SJCRH30 (cell line): ENCODE results near the gene PLSCR4. TPM values are rescaled to one million over a fixed set of nuclear protein-coding genes. Genes with fewer than 3 reads are reported as not detected.
"Not testable (repeated sequence)": the region's sequence is repeated elsewhere in the genome, so short reads cannot be mapped to it uniquely, and the experiment has no call there.

Experiments
- DNase-seq, 2 experiments: peaks; one replicate each; pipeline ENCODE4 v3.0.0-alpha.2; 2015 to 2020
- H3K27ac ChIP-seq: fragments of 250-450 bp; sonication (Bioruptor Pico); 2 replicates; pipeline ENCODE4 v1.5.1; 2020; ENCODE audit warnings: mild to moderate bottlenecking, moderate library complexity
- H3K27me3 ChIP-seq: fragments of 250-450 bp; sonication (Bioruptor Pico); 2 replicates; pipeline ENCODE4 v1.5.1; 2020; ENCODE audit warnings: mild to moderate bottlenecking, moderate library complexity
- H3K36me3 ChIP-seq: fragments of 250-450 bp; sonication (Bioruptor Pico); 2 replicates; pipeline ENCODE4 v1.5.1; 2020; ENCODE audit warnings: mild to moderate bottlenecking, moderate library complexity
- H3K4me1 ChIP-seq: fragments of 250-450 bp; sonication (Bioruptor Pico); 2 replicates; pipeline ENCODE4 v1.5.1; 2020; ENCODE audit warnings: mild to moderate bottlenecking, moderate library complexity
- H3K4me3 ChIP-seq: fragments of 250-450 bp; sonication (Bioruptor Pico); 2 replicates; pipeline ENCODE4 v1.5.1; 2020; ENCODE audit warnings: mild to moderate bottlenecking, moderate library complexity
- H3K9me3 ChIP-seq: fragments of 250-450 bp; sonication (Bioruptor Pico); replicated peaks from 2 replicates; pipeline ENCODE4 v1.5.1; 2020; ENCODE audit warnings: mild to moderate bottlenecking, moderate library complexity
- total RNA-seq: library from RNA; depleted of rRNA; stranded (reverse); fragments of >200 nt; shearing (Covaris generic); gene quantifications from 2 replicates; pipeline ENCODE4 v1.2.3, GENCODE V29; 2014; rRNA removed

PLSCR4 gene, protein sequence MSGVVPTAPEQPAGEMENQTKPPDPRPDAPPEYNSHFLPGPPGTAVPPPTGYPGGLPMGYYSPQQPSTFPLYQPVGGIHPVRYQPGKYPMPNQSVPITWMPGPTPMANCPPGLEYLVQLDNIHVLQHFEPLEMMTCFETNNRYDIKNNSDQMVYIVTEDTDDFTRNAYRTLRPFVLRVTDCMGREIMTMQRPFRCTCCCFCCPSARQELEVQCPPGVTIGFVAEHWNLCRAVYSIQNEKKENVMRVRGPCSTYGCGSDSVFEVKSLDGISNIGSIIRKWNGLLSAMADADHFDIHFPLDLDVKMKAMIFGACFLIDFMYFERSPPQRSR
- 4.1 and 4.4 TPM in 2 replicates for total RNA-seq

GRCh38 chr3:146250449-146251382, at the start of gene PLSCR4:
Gene PLSCR4 (minus strand): TSS chr3:146251105. CDS start chr3:146222071, 29,034 bp downstream.
- Histone ChIP-seq H3K9me3 (0 out of 2 replicates have a peak, but pooled peaks cover 2% of the 10 kb centered on the region), H3K4me3 (peak within 1 kb of the TSS; percentile 85), H3K4me1 (no peaks in the 10 kb centered on the region), H3K27ac (peak within 1 kb of the TSS; percentile 44; the same call in 1 of the 2 replicates), H3K36me3 (no peaks in the 10 kb centered on the region), H3K27me3 (no peaks in the 10 kb centered on the region)
- peak; percentile 53 to 69 for DNase-seq

- not testable (repeated sequence) for H3K4me1 ChIP-seq, H3K27me3 ChIP-seq, H3K4me3 ChIP-seq, H3K9me3 ChIP-seq, DNase-seq, H3K36me3 ChIP-seq, H3K27ac ChIP-seq
These were observed 42.5 kb upstream of the PLSCR4 start for GRCh38 chr3:146293401-146293800.

DNA sequence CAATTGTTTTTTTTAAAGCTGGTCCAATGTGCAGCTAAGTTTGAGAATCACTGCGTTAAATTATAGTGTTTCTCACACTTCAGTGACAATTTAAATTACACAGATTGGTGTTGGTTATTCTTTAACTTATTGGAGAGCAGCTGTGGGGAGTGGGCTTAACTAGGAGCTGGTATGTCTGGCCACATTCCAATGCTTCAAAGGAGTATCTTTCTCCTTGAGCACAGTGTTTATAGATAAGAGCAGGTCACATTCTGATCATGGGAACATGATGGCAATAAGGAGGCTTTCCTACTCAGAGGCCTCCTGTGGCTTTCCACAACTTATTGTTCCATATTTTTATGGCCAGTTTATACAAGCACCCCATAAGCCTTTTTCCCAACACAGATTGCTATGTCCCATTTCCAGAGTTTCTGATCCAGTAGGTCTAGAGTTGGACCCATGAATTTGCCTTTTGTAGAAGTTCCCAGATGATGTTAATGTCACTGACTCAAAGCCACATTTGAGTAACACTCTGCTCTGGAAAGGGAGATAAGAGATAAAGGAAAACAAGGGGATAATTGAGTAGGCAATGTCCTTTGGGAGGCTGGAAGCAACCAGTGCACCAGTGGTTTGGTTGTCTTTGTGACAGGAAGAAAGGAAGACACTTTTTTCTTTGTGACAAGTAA, 33.0 kb upstream of the PLSCR4 start:
- DNase-seq, result no peak
- no peaks in the 10 kb centered on the region for H3K36me3 ChIP-seq
- H3K9me3 ChIP-seq, result 0 out of 2 replicates have a peak, but pooled peaks cover 3% of the 10 kb centered on the region
- no peak overlapping the region for H3K4me3 ChIP-seq
- no peaks in the 10 kb centered on the region for H3K27me3 ChIP-seq
- H3K27ac ChIP-seq, result no peak overlapping the region
- no peaks in the 10 kb centered on the region for H3K4me1 ChIP-seq

- Histone ChIP-seq H3K4me3 (no peak overlapping the region), H3K4me1 (no peaks in the 10 kb centered on the region), H3K9me3 (0 out of 2 replicates have a peak, but pooled peaks cover 3% of the 10 kb centered on the region), H3K27ac (no peak overlapping the region), H3K27me3 (no peaks in the 10 kb centered on the region), H3K36me3 (no peaks in the 10 kb centered on the region)
- no peak for DNase-seq
These were observed 30.0 kb upstream of the PLSCR4 start for GRCh38 chr3:146280864-146281263.

GRCh38 chr3:146279951-146280350, 29.0 kb upstream of the PLSCR4 start:
- H3K4me3 ChIP-seq, result no peak overlapping the region
- H3K9me3 ChIP-seq, result 0 out of 2 replicates have a peak, but pooled peaks cover 2% of the 10 kb centered on the region
- DNase-seq, result no peak
- H3K27me3 ChIP-seq, result no peaks in the 10 kb centered on the region
- no peaks in the 10 kb centered on the region for H3K36me3 ChIP-seq
- H3K27ac ChIP-seq, result no peak overlapping the region
- H3K4me1 ChIP-seq, result no peaks in the 10 kb centered on the region

DNA sequence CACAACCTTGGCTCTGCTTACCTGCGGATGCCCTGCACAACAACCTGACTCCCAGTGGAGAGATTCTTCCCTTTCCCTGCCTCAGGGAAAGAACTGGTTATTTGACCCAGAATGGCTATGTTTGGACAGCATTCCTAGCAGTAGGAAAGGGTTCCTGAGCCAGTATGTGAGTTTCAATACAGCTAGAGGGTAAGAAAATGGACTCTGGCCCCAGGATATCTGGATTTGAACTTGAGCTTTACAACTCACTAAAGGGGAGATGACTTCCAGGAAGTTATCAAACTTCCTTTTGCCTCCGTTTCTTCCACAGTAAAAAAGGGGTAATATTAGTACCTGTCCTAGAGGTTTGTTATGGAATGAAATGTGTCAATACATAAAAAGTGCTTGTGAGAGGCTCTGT, 28.1 kb upstream of the PLSCR4 start:
- H3K27me3 ChIP-seq, result no peaks in the 10 kb centered on the region
- H3K36me3 ChIP-seq, result no peaks in the 10 kb centered on the region
- H3K27ac ChIP-seq, result no peak overlapping the region
- no peak for DNase-seq
- H3K9me3 ChIP-seq, result no peaks in the 10 kb centered on the region
- H3K4me1 ChIP-seq, result no peaks in the 10 kb centered on the region
- no peak overlapping the region for H3K4me3 ChIP-seq

DNA sequence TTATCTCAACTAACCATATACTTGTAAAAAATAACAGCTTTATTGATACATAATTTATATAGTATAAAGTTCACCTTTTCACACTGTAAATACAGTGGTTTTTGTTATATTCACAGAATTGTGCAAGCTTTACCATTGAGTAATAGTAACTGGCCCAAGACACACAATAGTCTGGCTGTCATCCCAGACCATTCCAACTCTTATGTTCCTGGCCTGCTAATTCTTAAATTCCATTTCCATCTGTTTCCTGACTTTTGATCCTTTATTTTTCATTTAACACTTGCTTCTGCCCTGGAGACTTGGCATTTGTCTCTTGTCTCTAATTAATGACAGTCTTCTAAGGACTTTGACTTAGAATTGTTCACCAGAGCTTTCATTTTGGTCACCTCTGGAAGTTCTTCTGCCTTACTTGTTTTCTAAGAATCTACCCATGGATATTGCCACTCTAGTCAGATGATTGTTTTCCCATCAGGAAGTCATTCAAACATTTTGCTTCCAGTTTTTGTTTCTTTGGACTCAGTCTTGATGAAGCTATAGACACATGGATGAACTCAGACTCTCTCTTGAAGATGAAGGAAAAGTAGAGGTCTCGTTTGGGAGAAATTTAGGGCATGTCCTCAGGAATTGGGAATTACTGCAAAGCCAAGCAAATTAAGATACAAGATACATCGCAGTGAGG, 27.2 kb upstream of the PLSCR4 start:
- H3K27ac ChIP-seq, result no peak overlapping the region
- no peaks in the 10 kb centered on the region for H3K9me3 ChIP-seq
- no peak for DNase-seq

GRCh38 chr3:146275476-146275875, 24.6 kb upstream of the PLSCR4 start:
- H3K27me3 ChIP-seq, result no peaks in the 10 kb centered on the region
- no peak for DNase-seq
- H3K4me3 ChIP-seq, result no peak overlapping the region
- H3K9me3 ChIP-seq, result no peaks in the 10 kb centered on the region
- H3K27ac ChIP-seq, result no peak overlapping the region
- H3K36me3 ChIP-seq, result no peaks in the 10 kb centered on the region
- no peaks in the 10 kb centered on the region for H3K4me1 ChIP-seq

More for the DNA sequence above, 27.2 kb upstream of the PLSCR4 start:
- H3K27me3 ChIP-seq, result no peaks in the 10 kb centered on the region
- no peaks in the 10 kb centered on the region for H3K36me3 ChIP-seq
- H3K4me3 ChIP-seq, result no peak overlapping the region
- no peaks in the 10 kb centered on the region for H3K4me1 ChIP-seq

GRCh38 chr3:146274833-146275232, 23.9 kb upstream of the PLSCR4 start:
- no peaks in the 10 kb centered on the region for H3K36me3 ChIP-seq
- no peak overlapping the region for H3K27ac ChIP-seq
- no peaks in the 10 kb centered on the region for H3K27me3 ChIP-seq
- no peak for DNase-seq
- no peak overlapping the region for H3K4me3 ChIP-seq
- no peaks in the 10 kb centered on the region for H3K9me3 ChIP-seq
- no peaks in the 10 kb centered on the region for H3K4me1 ChIP-seq

GRCh38 chr3:146273721-146274407, 23.0 kb upstream of the PLSCR4 start:
- no peak overlapping the region for H3K4me3 ChIP-seq
- H3K36me3 ChIP-seq, result no peaks in the 10 kb centered on the region
- no peak for DNase-seq
- H3K4me1 ChIP-seq, result no peaks in the 10 kb centered on the region
- no peak overlapping the region for H3K27ac ChIP-seq
- H3K9me3 ChIP-seq, result no peaks in the 10 kb centered on the region
- no peaks in the 10 kb centered on the region for H3K27me3 ChIP-seq

DNA sequence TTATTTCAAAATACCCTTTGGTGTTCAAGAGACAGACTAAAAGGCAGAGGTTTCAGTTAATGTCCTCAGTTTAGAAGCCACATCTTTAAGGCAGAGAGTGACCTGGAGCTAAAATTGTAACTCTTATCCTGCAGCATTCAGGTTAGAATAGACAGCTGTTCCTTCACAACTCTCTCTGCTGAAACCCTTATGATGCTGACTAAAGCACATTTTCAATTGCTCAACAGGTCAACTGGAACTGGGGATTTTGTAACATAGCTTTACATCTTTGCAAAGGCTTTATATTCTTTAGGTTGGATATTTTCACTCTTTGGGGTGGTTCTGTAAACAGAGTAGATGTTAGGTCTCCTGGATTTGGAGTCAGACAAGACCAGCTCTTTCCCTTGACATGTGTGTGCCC, 20.3 kb upstream of the PLSCR4 start:
- no peaks in the 10 kb centered on the region for H3K4me1 ChIP-seq
- no peaks in the 10 kb centered on the region for H3K36me3 ChIP-seq
- H3K9me3 ChIP-seq, result no peaks in the 10 kb centered on the region; the same call in 1 of the 2 replicates
- no peak for DNase-seq
- no peak overlapping the region for H3K27ac ChIP-seq
- H3K4me3 ChIP-seq, result no peak overlapping the region
- H3K27me3 ChIP-seq, result no peaks in the 10 kb centered on the region

GRCh38 chr3:146269271-146269670, 18.4 kb upstream of the PLSCR4 start:
- no peak overlapping the region for H3K4me3 ChIP-seq
- no peaks in the 10 kb centered on the region; the same call in 1 of the 2 replicates for H3K9me3 ChIP-seq
- no peaks in the 10 kb centered on the region for H3K4me1 ChIP-seq
- no peak overlapping the region for H3K27ac ChIP-seq
- no peaks in the 10 kb centered on the region for H3K27me3 ChIP-seq
- no peaks in the 10 kb centered on the region for H3K36me3 ChIP-seq
- DNase-seq, result no peak

DNA sequence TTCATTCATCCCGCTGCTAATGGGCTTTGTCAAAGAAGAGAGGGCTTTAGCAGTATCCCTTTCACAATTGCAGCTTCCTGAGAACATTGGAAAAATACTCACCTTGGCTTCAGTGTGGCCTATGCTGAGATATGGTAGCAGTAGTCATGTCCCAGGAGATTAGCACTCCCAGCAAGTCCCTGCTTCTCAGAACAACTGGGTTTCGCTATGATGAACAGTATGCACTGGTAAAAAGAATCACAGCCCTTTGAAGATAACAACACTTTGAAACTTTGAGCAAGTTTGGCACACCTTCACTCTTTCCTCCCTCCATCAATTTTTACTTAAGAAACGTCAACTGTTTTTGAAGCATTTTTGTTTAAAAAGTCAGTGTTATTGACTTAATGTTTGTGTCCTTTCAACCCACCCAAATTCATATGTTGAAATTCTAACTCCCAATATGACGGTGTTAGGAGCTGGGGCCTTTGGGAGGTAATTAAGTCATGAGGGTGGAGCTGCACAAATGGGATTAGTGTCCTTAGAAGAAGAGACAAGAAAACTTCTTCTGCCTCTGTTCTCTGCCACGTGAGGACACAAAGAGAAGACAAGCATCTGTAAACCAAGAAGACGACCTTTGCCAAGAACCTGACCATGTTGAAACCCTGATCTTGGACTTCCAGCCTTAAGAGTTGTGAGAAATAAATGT, 17.8 kb upstream of the PLSCR4 start:
- Histone ChIP-seq H3K4me3 (no peak overlapping the region), H3K4me1 (no peaks in the 10 kb centered on the region), H3K36me3 (no peaks in the 10 kb centered on the region), H3K27me3 (no peaks in the 10 kb centered on the region), H3K9me3 (no peaks in the 10 kb centered on the region; the same call in 1 of the 2 replicates), H3K27ac (no peak overlapping the region)
- no peak for DNase-seq
